CD4-positive, alpha-beta T cell treated with Interleukin-17A for 1 hour (primary cell): ENCODE results near the gene RELN.

Experiments used
- DNase-seq: peaks from one replicate; pipeline ENCODE4 v3.0.0-alpha.2; 2020

Gene RELN

GRCh38 chr7:103711413-103711812 is 278.0 kb downstream of the RELN start:
- no peak for DNase-seq

DNA sequence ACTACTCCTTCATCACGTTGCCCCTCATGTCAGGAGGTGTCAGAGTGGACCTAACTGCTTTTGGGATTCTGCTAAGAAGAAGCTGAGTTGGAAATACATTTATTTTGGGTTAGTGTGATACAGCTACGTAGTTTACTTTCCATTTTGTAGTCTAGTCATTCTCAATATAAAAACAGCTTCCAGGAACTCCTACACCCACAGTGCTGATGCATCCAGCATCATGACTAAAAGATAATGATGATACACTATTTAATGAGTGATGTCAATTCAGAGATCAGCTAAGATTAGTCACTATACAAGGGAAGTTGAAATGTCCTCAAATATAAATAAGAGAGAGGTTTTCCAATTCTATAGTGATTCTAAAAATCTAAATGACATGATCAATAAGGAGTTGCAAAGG is 279.2 kb downstream of the RELN start:
- DNase-seq = no peak

DNA sequence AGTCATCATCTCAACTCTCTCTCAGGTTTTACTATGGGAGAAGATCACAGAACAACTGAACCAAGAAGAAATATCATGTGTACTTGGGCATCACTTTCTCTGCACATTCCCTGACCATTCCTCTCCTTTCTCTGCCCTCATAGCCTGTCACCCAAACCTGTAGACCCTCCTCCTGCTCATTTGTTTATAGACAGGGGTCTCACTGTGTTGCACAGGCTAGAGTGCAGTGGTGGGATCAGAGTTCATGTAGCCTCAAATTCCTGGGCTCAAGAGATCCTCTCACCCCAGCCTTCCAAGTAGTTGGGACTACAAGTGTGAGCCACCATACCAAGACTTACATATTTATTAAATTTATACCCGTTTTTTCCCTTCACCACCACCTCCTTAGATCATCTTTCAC is 282.7 kb downstream of the RELN start:
- DNase-seq = no peak

- DNase-seq = no peak
These were observed 283.9 kb downstream of the RELN start for GRCh38 chr7:103705542-103705941.

GRCh38 chr7:103704701-103705100 is 284.8 kb downstream of the RELN start:
- no peak for DNase-seq

DNA sequence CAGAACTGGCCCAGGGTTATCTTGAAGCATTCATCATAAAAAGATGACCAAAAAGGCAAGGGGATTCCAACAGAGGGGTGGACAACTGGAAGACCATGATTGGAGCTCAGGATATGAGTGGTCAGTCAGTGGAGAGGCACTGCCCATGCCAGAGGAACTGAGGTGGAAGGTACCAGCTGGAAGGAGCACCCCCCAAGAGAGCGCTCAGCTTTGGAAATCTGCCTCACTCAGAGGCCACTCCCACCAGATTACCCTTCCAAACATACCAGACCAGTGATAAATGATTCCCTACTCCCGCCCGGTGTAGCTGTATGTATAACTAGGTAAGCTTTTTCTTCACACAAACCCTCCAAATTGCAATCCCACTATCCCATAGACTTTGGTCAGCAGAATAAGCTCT is 286.5 kb downstream of the RELN start:
- DNase-seq = no peak

DNA sequence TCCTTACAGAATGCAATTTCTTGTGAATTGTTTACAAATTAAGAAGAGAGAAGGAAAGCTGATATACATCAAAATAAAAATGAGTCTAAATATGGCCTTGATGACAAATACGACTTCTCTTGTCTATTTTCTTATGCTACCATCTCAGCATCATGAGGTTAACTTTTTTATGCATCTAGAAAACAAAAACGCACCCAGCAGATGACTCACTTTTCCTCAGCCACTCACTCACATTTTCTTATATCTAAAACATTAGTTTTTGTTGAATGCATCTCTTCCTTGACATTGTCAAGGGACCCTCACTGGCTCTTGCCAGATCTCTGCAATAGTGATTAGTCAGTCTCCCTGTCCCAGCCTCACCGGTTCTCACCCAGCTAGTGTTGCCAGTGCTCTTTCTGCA is 287.0 kb downstream of the RELN start:
- DNase-seq = no peak

DNA sequence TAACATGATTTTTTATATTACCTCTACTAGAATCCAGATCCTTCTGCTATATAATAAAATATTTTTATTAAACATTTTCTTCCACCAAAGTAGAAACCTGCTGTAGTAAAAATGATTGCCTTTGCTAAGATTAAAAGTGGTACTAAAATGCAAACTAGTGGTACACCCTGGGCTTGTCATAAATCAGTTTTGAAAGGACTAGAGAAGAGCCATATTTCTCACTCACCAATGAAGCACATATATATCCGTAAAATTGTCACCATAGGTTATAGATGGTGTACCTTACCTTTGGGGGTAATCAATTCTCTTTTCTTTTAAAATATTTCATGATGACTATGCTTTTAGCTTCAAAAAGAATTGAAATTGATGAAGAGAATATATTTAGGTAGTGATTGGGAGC is 290.4 kb downstream of the RELN start:
- DNase-seq = no peak

DNA sequence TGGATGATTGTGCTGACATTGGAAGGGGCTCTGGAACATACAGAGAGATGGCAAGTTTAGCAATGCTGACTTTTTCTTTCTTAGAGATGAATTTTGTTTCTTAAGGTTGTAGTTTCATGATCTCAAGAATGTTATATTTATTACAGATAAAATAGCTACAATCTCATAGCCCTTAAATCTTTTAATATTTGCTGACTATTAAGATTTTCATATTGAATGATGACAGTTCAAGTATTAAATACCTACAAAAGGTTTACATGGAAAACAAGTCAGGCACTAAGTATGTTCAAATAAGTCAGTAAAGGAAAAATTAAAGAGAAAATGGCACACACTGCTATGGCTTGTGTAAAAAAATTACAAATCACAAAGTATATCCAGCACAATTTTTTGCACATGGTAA is 291.4 kb downstream of the RELN start:
- DNase-seq = no peak

DNA sequence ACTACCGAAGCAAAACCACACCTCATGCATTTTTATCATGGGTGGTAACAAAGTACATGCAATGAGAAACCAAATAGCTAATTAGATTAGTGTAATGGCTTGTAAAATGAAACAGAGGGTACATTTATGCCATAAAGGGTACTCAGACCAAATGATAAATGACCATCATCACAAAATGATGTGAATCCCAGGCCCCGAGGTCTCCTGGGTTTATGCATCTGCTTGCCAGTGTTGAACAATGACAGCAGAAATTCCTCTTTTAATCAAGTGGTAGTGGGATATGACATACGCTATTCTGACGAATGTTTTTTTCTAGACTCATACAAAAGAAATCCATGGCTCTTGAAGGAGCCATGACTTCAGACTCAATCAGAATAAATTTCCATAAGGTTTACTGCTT is 293.9 kb downstream of the RELN start:
- no peak for DNase-seq

DNA sequence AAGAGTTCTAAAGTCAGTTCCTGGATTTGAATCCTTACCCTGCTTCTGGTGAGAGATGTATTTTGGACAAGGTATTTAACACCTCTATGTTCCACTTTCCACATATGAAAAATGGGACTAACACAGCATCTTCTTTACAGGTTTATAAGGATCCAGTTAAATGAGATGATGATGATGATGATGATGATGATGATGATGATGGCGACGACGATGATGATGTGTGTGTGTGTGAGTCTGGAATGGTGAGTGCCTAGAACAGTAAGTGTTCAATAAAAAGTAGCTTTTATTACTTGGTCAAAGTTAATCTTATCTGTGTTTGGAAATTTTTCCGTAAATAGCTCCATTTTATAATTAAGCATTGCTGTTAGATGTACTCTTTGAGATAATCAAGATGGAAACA is 295.2 kb downstream of the RELN start:
- no peak for DNase-seq

- DNase-seq = no peak
These were observed 298.2 kb downstream of the RELN start for GRCh38 chr7:103691291-103691690.

DNA sequence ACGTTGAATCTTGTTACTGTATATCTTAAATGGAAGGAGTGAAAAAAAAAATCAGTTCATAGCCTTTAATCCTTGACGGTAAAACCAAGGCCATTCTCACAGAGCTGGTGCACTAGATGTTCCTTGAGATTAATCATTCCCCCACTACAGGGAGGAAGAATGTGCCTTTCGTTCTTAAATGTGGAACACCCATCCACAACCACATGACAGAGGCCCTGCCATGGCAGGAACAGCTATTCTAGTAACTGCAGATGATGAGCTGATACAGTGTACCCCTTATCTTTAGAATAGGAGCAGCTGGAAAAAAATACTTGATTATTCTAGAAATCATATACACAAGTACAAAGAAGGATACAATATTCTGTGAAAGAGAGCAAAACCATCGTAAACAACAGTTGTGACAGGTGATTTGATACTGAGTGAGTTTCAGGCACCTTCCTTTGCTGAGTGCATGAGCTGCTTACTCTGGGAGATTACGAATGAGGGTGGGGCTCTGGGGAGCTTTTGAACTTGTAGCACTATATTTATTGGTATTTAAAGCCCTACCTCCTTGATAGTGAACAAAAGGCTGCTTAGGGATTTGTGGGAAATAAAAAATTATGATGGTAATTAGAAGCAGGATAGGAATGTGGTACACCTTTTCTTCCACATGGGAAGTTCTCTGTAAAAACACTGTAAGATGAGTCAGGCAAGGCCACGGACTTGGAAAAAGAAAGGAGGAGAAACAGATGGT is 299.1 kb downstream of the RELN start:
- DNase-seq = no peak

DNA sequence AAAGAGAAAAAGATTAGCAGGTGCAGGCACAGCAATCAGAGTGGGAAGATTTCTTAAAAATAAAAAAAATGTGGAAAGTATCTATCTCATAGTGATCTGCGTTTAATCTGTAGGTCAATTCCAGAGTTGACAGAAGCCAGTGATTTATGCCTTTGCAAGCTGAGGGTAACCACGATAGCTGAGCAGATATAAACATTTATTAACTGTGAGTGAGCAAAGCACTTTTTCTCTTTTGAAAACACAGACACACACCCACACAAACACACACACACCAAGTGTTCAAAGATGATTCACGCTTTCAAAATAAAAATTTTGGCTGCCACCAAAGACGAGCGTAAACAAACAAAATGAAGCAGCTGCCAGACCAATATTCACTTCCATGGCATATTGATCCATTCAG is 300.2 kb downstream of the RELN start:
- DNase-seq = no peak

DNA sequence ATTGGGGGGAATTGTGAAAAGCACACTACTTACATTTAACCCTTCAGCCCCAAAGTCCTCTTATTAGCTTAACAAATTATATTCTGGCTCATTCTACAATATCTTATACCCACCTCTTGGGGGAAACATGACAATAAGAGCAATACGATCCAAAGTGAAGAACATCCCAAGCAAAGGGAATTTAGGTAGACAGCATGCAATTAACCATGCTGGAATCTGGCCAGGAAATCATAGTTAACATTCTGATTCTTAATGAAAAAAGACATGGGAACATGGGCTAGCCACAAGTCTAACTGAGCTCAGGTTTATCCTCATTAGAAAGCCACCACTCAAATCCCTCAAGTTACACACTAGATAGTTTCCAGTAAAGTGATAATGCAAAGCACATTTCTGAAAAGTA is 301.5 kb downstream of the RELN start:
- no peak for DNase-seq

GRCh38 chr7:103687272-103687671 is 302.2 kb downstream of the RELN start:
- DNase-seq = no peak

GRCh38 chr7:103686763-103687162 is 302.7 kb downstream of the RELN start:
- DNase-seq = no peak

- DNase-seq = no peak
These were observed 303.4 kb downstream of the RELN start for GRCh38 chr7:103686064-103686463.

DNA sequence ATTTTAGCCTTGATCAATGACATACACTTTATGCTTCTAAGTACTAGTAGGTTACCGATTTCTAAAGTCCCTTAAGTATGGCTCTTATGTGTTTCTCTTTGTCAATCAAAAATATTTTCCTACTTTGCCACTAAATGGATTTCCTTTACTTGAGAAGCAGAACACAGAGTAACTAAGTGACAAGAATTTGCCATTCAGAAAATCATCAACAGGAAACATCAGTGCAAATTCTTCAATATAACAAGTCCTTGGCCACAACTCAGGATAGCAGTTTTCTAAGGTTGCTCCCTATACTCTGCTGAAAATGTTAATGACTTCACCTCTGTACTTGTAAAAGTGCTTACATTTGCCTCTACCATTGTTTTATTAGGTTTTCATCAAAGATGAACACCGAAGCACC is 303.8 kb downstream of the RELN start:
- DNase-seq = no peak

DNA sequence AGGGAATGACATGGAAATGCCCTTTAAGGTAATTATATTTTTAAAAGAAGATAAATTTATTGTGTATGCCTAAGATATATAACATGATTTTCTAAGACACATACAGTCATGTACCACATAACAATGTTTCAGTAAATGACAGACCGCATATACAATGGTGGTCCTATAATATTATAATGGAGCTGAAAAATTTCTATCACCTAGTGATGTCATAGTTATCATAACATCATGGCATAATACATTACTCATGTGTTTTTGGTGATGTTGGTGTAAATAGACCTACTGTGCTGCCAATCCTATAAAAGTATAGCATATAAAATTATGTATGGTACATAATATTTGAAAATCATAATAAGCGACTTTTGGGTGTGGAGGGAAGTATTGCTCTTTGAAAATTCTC is 306.1 kb downstream of the RELN start:
- no peak for DNase-seq

- no peak for DNase-seq
These were observed 309.0 kb downstream of the RELN start for GRCh38 chr7:103680161-103681144.

DNA sequence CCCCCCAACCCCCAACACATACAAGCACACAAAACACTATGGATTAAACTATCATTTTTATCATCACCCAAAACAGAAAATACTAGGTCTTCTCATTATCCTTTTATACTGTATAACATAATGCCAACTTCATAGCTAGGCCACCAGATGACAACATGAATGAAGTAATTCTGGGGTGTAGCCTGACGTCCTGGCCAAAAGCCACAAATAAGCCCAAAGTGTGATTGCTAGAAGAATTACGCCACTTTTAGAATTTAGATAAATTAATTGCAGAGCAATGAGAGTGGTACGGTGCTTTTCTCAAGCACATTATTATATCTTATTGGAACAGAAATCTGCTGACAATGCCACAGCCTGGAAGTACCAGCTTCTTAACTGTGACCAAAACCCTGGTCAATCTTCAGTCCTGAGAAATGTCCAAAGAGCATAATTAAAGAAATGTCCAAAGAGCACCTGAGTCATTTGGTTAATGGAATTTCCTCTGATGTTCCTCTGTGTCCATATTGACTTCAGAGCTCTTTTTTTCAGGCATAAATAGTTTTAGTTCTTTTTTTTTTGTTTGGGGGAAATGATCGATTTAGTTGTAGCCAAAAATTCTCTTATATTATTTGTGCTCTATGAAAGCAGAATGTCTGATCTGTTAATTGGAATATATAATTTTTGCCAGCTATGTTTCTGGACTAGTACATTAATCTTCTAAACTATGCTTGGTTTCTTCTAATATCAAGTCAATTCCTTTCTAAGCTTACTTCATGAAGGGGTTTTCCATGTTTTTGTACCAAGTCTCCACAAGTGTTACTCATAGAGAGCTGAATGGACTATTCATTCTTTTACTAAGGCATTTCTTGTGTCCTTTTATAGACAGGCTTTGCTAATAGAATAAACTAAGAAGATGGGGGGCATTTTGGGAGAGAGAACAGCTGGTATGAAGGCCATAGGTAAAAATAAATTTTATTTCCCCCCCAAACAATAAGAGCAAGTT is 310.0 kb downstream of the RELN start:
- DNase-seq = no peak
